ENCODE data around the gene ACER2. TPM values are rescaled to one million over a fixed set of nuclear protein-coding genes. Genes with fewer than 3 reads are reported as not detected.

ACER2 gene
- total and polyA plus RNA-seq, 2 experiments from 2014 or later = 1.1 to 6.3 TPM

- no peaks in the 10 kb centered on the region for H4K20me1 ChIP-seq (ENCODE audit: insufficient read depth, poor library complexity, severe bottlenecking)
- no peaks in the 10 kb centered on the region for H3K4me1 ChIP-seq (ENCODE audit: insufficient read depth)
- no peak overlapping the region for H3K27ac ChIP-seq
- 89% methylated on average over 1 of the region's 1 CpG for WGBS (ENCODE audit: low lambda C conversion rate, missing lambda C conversion rate)
- H2AFZ ChIP-seq = no peak overlapping the region
- H3K36me3 ChIP-seq (replicated peaks; ENCODE audit: insufficient read depth, low read depth) = no peaks in the 10 kb centered on the region
- H3K79me2 ChIP-seq = no peaks in the 10 kb centered on the region
- no peaks in the 10 kb centered on the region for H3K9me2 ChIP-seq (replicated peaks; ENCODE audit: insufficient read depth)
- no peak overlapping the region for H3K4me2 ChIP-seq
- no peak overlapping the region for H3K4me3 ChIP-seq
- H3K27me3 ChIP-seq = no peaks in the 10 kb centered on the region
- TF ChIP-seq EZH2phosphoT487 (IDR thresholded peaks at IDR 0.05; ENCODE audit: low read depth, severe bottlenecking, unreplicated experiment) = no peak
- no peak for TF ChIP-seq EZH2 (IDR thresholded peaks at IDR 0.05; ENCODE audit: borderline replicate concordance)
- TF ChIP-seq CTCF (IDR thresholded peaks at IDR 0.05; ENCODE audit: poor library complexity) = no peak
- H3K9me3 ChIP-seq (ENCODE audit: low read depth) = no peaks in the 10 kb centered on the region
- DNase-seq (ENCODE audit: low spot score) = no peak
Measured at GRCh38 chr9:19440376-19440775, 31.6 kb downstream of the ACER2 start.

GRCh38 chr9:19440823-19441580, 32.2 kb downstream of the ACER2 start:
- Histone ChIP-seq H3K36me3 (replicated peaks; ENCODE audit: insufficient read depth, low read depth) (no peaks in the 10 kb centered on the region), H3K4me1 (ENCODE audit: insufficient read depth) (no peaks in the 10 kb centered on the region), H3K27me3 (no peaks in the 10 kb centered on the region), H4K20me1 (ENCODE audit: insufficient read depth, poor library complexity, severe bottlenecking) (no peaks in the 10 kb centered on the region), H2AFZ (no peak overlapping the region), H3K9me2 (replicated peaks; ENCODE audit: insufficient read depth) (no peaks in the 10 kb centered on the region), H3K79me2 (no peaks in the 10 kb centered on the region), H3K4me3 (no peak overlapping the region), H3K9me3 (ENCODE audit: low read depth) (no peaks in the 10 kb centered on the region), H3K27ac (no peak overlapping the region), H3K4me2 (no peak overlapping the region)
- DNase-seq (ENCODE audit: low spot score) = no peak
- WGBS (ENCODE audit: low lambda C conversion rate, missing lambda C conversion rate) = 89% methylated on average over 5 of the region's 5 CpGs
- no peak for TF ChIP-seq EZH2phosphoT487 (IDR thresholded peaks at IDR 0.05; ENCODE audit: low read depth, severe bottlenecking, unreplicated experiment)
- TF ChIP-seq CTCF (IDR thresholded peaks at IDR 0.05; ENCODE audit: poor library complexity) = no peak
- TF ChIP-seq EZH2 (IDR thresholded peaks at IDR 0.05; ENCODE audit: borderline replicate concordance) = no peak

- WGBS (ENCODE audit: low lambda C conversion rate, missing lambda C conversion rate) = 80% methylated on average over 4 of the region's 4 CpGs
- no peaks in the 10 kb centered on the region for H3K79me2 ChIP-seq
- H3K27me3 ChIP-seq = no peaks in the 10 kb centered on the region
- H3K9me2 ChIP-seq (replicated peaks; ENCODE audit: insufficient read depth) = no peaks in the 10 kb centered on the region
- no peak overlapping the region for H3K4me2 ChIP-seq
- H3K27ac ChIP-seq = no peak overlapping the region
- no peak for DNase-seq (ENCODE audit: low spot score)
- H4K20me1 ChIP-seq (ENCODE audit: insufficient read depth, poor library complexity, severe bottlenecking) = no peaks in the 10 kb centered on the region
- no peaks in the 10 kb centered on the region for H3K36me3 ChIP-seq (replicated peaks; ENCODE audit: insufficient read depth, low read depth)
- H3K4me3 ChIP-seq = no peak overlapping the region
- H3K9me3 ChIP-seq (ENCODE audit: low read depth) = no peaks in the 10 kb centered on the region
- no peak for TF ChIP-seq EZH2 (IDR thresholded peaks at IDR 0.05; ENCODE audit: borderline replicate concordance)
- no peaks in the 10 kb centered on the region for H3K4me1 ChIP-seq (ENCODE audit: insufficient read depth)
- H2AFZ ChIP-seq = no peak overlapping the region
Measured at GRCh38 chr9:19441730-19442129, 32.9 kb downstream of the ACER2 start.

- Histone ChIP-seq H3K4me3 (no peak overlapping the region), H3K27me3 (no peaks in the 10 kb centered on the region), H3K79me2 (no peaks in the 10 kb centered on the region), H3K4me1 (ENCODE audit: insufficient read depth) (no peaks in the 10 kb centered on the region), H2AFZ (no peak overlapping the region), H4K20me1 (ENCODE audit: insufficient read depth, poor library complexity, severe bottlenecking) (no peaks in the 10 kb centered on the region), H3K4me2 (no peak overlapping the region), H3K9me2 (replicated peaks; ENCODE audit: insufficient read depth) (no peaks in the 10 kb centered on the region), H3K9me3 (ENCODE audit: low read depth) (no peaks in the 10 kb centered on the region), H3K36me3 (replicated peaks; ENCODE audit: insufficient read depth, low read depth) (no peaks in the 10 kb centered on the region), H3K27ac (no peak overlapping the region)
- 92% methylated on average over 9 of the region's 9 CpGs for WGBS (ENCODE audit: low lambda C conversion rate, missing lambda C conversion rate)
- TF ChIP-seq EZH2phosphoT487 (IDR thresholded peaks at IDR 0.05; ENCODE audit: low read depth, severe bottlenecking, unreplicated experiment) = no peak
- no peak for TF ChIP-seq CTCF (IDR thresholded peaks at IDR 0.05; ENCODE audit: poor library complexity)
- no peak for TF ChIP-seq EZH2 (IDR thresholded peaks at IDR 0.05; ENCODE audit: borderline replicate concordance)
- DNase-seq (ENCODE audit: low spot score) = no peak
Measured at GRCh38 chr9:19442240-19442639, 33.4 kb downstream of the ACER2 start.

All from hepatocyte (in vitro differentiated cells).